Amygdala (tissue), 56 donors: ENCODE data around the gene HLA-DRB1.
"Not testable (repeated sequence)": the region's sequence is repeated elsewhere in the genome, so short reads cannot be mapped to it uniquely, and the experiment has no call there.

Experiments
- DNase-seq, 56 donors: peaks; one replicate each; lab custom pipeline; 2025; lab: John Stamatoyannopoulos, UW

HLA-DRB1 gene

GRCh38 chr6:32609731-32610640 is 20.3 kb upstream of the HLA-DRB1 start:
- DNase-seq, result peak in 22 of 56 donors; percentile 0 to 60 (median 16)

DNA sequence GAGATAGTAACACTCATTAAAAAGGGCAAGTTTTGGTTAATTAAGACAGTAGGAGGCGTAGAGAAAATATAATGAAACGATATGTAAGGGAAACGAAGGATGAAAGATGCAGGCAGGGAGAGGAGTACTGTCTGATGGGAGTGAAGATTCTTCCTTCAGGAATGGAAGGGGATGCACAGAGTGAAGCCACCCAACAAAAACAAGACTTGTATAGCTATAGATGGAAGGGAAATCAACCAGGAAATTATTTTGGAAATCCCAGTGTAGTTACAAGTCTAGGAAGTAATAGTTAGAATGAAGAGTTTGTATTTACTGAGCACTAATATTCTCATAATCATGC is 19.7 kb upstream of the HLA-DRB1 start:
- DNase-seq, result no peak

DNA sequence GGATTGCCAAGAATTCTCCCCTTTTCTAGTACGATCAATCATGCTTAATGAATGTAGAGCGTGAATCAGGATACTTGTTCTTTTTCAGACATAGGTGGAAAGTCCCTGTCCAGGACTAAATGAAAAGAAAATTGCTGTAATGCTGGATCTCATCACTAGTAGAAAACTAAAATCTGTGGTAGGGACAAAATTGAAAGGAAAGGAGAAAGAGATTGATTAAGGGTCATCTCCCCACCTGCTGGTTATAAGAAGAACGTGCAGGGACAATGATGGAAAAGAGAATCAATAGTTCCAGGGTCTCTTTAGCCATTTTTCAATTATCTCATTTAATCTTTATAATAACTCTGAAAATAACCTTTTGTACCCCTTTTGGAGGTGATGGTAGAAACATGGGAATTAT is 18.7 kb upstream of the HLA-DRB1 start:
- DNase-seq, result no peak

DNA sequence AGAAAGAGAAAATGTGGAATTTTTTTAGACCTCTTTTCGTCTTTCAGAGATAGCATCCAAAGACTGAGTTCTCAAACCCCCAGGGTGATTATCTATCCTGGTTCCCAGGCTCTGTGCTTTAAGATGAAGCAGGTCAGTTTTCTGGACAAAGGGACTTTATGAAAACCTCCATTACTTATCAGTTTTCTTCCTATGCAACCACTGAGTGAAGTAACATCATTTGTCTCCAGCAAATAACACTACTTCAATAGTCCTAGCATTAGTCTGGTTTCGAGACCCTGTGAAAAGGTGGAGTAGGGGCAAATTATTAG is 18.3 kb upstream of the HLA-DRB1 start:
- no peak for DNase-seq

- no peak for DNase-seq
Observed at GRCh38 chr6:32607263-32607987, 17.8 kb upstream of the HLA-DRB1 start.

DNA sequence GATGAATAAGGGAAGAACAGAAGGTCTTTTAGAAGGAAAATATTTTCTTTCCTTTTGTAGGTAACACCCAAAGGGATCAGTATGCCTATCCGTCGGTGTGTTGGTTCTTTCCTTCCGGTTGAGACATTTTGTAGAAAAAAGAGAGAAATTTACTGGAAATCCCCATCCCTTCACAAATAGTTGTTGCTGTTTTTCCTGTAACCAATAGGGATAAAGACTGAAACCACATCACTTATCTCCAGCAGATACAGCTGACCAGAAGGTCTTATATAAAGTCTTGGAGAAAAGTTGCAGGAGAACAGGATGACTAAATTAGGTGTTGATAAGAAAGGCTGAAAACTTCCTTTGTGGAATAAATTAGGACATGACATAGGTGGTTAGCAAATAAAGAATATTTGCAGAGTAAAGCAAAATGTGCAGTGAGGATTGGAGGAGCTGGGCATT is 14.8 kb upstream of the HLA-DRB1 start:
- DNase-seq, result no peak

DNA sequence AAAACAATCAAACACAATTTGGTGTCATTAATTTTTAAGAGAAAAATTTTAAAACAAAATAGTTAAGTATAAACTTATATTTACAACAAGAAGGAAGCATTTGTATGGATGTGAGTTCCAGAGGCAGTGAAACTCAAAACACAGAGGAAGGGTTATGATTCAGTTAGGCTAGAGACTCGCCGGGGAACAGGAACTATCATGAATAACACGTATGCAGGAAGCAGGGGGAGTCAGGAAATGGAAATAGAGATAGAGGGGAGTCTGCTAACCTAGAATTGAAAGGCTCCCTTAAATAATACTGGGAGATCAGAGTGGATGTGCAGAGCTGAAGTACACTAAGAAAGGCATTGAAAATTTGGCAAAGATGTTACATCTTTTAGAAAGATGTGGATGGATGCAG is 14.2 kb upstream of the HLA-DRB1 start:
- DNase-seq, result no peak

GRCh38 chr6:32603222-32603621 is 13.6 kb upstream of the HLA-DRB1 start:
- no peak for DNase-seq

- DNase-seq, result no peak
Observed at GRCh38 chr6:32602383-32602782, 12.7 kb upstream of the HLA-DRB1 start.

GRCh38 chr6:32597024-32597423 is 7.4 kb upstream of the HLA-DRB1 start:
- no peak for DNase-seq

GRCh38 chr6:32590713-32591112 is 1.1 kb upstream of the HLA-DRB1 start:
- DNase-seq, result not testable (repeated sequence)

DNA sequence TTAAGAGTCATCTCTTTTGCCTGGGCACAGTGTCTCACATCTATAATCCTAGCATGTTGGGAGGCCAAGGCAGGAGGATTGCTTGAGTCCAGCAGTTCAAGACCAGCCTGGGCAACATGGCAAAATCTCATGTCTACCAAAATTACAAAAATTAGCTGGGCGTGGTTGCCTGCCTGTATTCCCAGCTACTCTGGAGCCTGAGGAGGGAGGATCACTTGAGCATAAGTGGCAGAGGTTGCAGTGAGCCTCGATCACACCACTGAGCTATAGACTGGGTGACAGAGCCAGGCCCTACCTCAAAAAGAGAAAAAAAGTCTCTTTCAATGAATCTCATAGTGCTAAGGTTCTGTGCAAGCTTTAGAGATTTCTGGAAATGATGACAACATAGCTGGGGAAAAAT is 1.5 kb downstream of the HLA-DRB1 start:
- DNase-seq, result no peak

DNA sequence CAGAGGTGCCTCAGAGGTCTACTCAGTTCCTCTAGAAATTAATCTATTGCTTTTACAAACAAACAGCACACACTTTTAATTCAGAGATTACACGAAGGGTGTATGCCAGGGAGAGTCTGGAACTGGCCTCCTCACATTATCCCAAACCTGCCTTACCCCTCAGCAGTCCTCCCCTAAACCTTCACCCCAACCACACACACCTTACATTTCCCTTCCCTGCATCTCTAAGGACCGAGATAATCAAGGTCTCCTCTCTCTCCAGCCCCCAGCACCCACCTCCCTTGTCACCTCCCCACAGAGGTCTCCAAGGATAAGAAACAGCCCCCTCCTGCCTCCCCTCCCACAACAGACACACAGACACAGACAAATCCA is 6.1 kb downstream of the HLA-DRB1 start:
- no peak for DNase-seq

DNA sequence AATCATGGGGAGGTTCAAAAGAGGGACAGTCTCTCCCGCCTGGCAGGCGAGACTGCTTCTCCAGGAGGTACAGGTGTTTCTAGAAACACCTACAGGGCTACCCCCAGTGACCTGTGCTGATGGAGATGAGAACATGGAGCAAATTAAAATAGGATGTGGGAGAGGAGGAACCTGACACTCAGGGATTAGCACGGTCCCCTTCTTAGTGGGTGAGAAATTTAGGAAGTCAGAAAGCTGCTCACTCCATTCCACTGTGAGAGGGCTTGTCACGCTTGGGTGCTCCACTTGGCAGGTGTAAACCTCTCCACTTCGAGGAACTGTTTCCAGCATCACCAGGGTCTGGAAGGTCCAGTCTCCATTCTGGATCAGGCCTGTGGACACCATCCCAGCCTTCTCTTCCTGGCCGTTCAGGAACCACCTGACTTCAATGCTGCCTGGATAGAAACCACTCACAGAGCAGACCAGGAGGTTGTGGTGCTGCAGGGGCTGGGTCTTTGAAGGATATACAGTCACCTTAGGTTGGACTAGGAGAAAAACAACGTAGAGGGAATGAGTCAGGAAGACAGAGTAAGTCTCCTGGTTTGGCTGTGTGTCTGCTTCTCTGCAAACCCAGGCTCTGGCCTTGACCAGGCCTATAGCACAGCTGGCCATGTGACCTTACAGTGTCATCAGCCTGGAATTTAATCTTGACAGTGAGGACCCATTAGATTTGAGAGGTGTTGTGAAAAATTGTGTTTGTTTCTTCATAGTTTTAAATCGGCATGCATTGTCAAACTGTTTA is 8.1 kb downstream of the HLA-DRB1 start:
- DNase-seq, result no peak

DNA sequence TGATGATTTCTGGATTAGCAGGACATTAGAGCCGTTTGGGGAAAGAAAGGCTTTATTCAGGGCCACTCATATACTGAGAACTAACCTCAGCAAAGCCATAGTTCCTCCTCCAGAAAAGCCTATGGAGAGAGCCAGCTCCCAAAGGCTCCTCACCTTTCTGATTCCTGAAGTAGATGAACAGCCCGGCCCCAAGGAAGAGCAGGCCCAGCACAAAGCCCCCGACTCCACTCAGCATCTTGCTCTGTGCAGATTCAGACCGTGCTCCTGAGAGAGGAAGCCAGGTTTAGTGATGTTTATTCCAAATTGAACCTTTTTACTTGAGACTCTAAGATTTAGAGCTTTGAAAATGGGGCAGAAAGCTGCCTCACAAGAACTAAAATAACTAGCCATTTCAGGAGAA is 9.1 kb downstream of the HLA-DRB1 start:
- no peak for DNase-seq

DNA sequence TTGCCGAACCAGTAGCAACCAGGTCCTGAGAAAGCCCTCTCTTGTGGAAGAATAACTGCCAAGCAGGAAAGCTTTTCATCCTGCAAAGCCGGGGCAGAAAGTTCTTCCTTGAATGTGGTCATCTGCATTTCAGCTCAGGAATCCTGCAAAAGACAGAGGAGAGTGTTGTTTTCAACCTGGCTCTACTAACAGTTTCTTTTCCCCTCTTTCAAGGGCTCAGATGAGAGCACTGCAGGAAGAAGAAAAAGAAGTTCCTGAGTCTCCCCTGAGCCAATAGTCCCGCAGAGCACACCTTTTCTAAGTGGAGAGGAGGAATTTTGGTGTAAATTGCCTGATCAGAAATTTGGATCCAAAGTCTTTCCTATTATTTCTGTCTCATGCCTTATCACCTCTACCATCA is 10.7 kb downstream of the HLA-DRB1 start:
- DNase-seq, result no peak

DNA sequence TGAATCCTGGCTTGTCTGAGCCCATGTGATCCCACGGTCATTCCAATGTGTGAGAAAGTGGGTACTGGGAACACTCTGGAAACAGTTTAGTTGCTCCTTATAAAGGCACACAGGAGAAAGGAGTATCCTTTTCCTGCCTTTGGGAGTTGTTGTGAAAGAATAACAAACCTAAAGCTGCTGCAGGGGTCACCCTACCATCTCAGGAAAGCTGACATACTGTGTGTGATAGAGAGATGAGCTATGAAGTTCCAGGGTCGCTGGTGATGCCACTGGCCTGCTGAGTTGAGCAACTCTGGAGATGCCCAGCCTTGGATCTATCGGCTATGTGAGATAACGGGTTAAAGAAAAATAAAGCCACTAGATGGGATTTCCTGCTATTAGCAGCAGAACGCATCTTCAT is 12.2 kb downstream of the HLA-DRB1 start:
- not testable (repeated sequence) for DNase-seq

DNA sequence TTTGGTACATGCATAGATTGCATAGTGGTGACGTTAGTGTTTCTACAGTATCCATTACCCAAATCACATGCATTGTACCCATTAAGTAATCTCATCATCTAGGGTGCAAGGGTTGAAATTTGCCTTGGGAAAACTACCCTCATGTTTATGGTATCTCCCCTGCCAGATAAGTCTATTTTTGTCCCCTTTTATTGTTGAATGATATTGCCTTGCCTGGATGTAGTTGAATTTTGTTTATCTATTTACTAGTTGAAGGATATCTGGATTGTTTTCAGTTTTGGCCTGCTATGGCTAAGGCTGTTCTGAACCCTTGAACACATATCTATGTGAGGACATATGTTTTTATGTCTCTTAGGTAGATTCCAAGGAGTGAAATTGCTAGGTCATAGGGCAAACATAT is 13.4 kb downstream of the HLA-DRB1 start:
- no peak for DNase-seq

- no peak for DNase-seq
Observed at GRCh38 chr6:32570363-32570905, 19.2 kb downstream of the HLA-DRB1 start.

- DNase-seq, result no peak
Observed at GRCh38 chr6:32568561-32568960, 21.1 kb downstream of the HLA-DRB1 start.

GRCh38 chr6:32566957-32567356 is 22.7 kb downstream of the HLA-DRB1 start:
- DNase-seq, result no peak
